ENCODE measurements around the gene MGMT.
"Not testable (repeated sequence)": the region's sequence is repeated elsewhere in the genome, so short reads cannot be mapped to it uniquely, and the experiment has no call there.

MGMT gene

GRCh38 chr10:129433266-129433665 is 33.8 kb upstream of the MGMT start:
- no peak overlapping the region for H3K27ac ChIP-seq
- no peak for TF ChIP-seq CTCF (conservative IDR thresholded peaks at IDR 0.05)

GRCh38 chr10:129435724-129436123 is 31.3 kb upstream of the MGMT start:
- not testable (repeated sequence) for H3K27ac ChIP-seq

- H3K27ac ChIP-seq: no peak overlapping the region
- no peak for TF ChIP-seq CTCF (conservative IDR thresholded peaks at IDR 0.05)
These were observed 29.0 kb upstream of the MGMT start for GRCh38 chr10:129438024-129438423.

- H3K27ac ChIP-seq: no peak overlapping the region
- TF ChIP-seq CTCF (conservative IDR thresholded peaks at IDR 0.05): no peak
These were observed 26.8 kb upstream of the MGMT start for GRCh38 chr10:129440247-129440646.

- H3K27ac ChIP-seq: no peak overlapping the region
- no peak for TF ChIP-seq CTCF (conservative IDR thresholded peaks at IDR 0.05)
These were observed 26.2 kb upstream of the MGMT start for GRCh38 chr10:129440722-129441316.

GRCh38 chr10:129441372-129442009 is 25.6 kb upstream of the MGMT start:
- no peak for TF ChIP-seq CTCF (conservative IDR thresholded peaks at IDR 0.05)
- H3K27ac ChIP-seq: no peak overlapping the region

GRCh38 chr10:129442866-129443265 is 24.2 kb upstream of the MGMT start:
- H3K27ac ChIP-seq: no peak overlapping the region
- no peak for TF ChIP-seq CTCF (conservative IDR thresholded peaks at IDR 0.05)

- TF ChIP-seq CTCF (conservative IDR thresholded peaks at IDR 0.05): no peak
- H3K27ac ChIP-seq: no peak overlapping the region
These were observed 22.7 kb upstream of the MGMT start for GRCh38 chr10:129444359-129444758.

Data from VCaP (cell line).